ENCODE data around the gene PAMR1. TPM values are rescaled to one million over a fixed set of nuclear protein-coding genes. Genes with fewer than 3 reads are reported as not detected.

PAMR1 gene
- total and polyA plus RNA-seq, 2 of the 8 experiments (the other 6 are each of a cell fraction or from before 2014, with no cell fraction given), result 3.0 to 6.9 TPM

GRCh38 chr11:35567737-35568465, 42.5 kb upstream of the PAMR1 start (continued):
- TF ChIP-seq SUZ12 (IDR thresholded peaks at IDR 0.05; ENCODE audit: low read length) (no peak), SIRT6 (IDR thresholded peaks at IDR 0.05; ENCODE audit: low read length) (no peak)

All from H1 (cell line).